HepG2 (cell line): ENCODE results near the gene MKS1. TPM values are rescaled to one million over a fixed set of nuclear protein-coding genes. Genes with fewer than 3 reads are reported as not detected.

ENCODE experiments used
- AHR ChIP-seq: IDR thresholded peaks from 2 replicates; pipeline ENCODE4 v1.6.1; 2018; ENCODE audit warnings: missing genetic modification reagents, missing compliant biosample characterization
- BORCS8-MEF2B ChIP-seq: sonication (generic); formaldehyde crosslinking; IDR thresholded peaks from 2 replicates; pipeline ENCODE4 v1.8.0; 2022; ENCODE audit warnings: mild to moderate bottlenecking, missing genetic modification reagents
- CCAR2 ChIP-seq: fragments of 200-400 bp; formaldehyde crosslinking; optimal IDR thresholded peaks from 2 replicates; pipeline ENCODE3; 2018; ENCODE audit warnings: low read depth, mild to moderate bottlenecking, low read length, moderate library complexity
- E2F1 ChIP-seq: sonication (generic); formaldehyde crosslinking; IDR thresholded peaks from 2 replicates; pipeline ENCODE4 v1.5.0; 2020; ENCODE audit warnings: missing genetic modification reagents
- ERF ChIP-seq: IDR thresholded peaks from 2 replicates; pipeline ENCODE4 v1.6.1; 2018; ENCODE audit warnings: missing biosample characterization, missing genetic modification reagents
- GLI4 ChIP-seq: sonication (generic); formaldehyde crosslinking; IDR thresholded peaks from 2 replicates; pipeline ENCODE4 v1.5.1; 2020; ENCODE audit warnings: missing genetic modification reagents, mild to moderate bottlenecking, moderate library complexity, borderline replicate concordance
- KLF11 ChIP-seq: IDR thresholded peaks from 2 replicates; pipeline ENCODE4 v1.6.1; 2016; ENCODE audit warnings: missing compliant biosample characterization
- KLF16 ChIP-seq, 2 experiments: sonication (generic) in 1 of 2; formaldehyde crosslinking in 1 of 2; IDR thresholded peaks; 2 replicates each; pipeline versions ENCODE4 v1.6.1 to v1.8.0; 2016 to 2023; ENCODE audit warnings: missing genetic modification reagents in 2 of 2, missing compliant biosample characterization in 1 of 2
- NAIF1 ChIP-seq: sonication (generic); formaldehyde crosslinking; IDR thresholded peaks from 2 replicates; pipeline ENCODE4 v1.5.0; 2020; ENCODE audit warnings: mild to moderate bottlenecking, missing genetic modification reagents, borderline replicate concordance
- PITX1 ChIP-seq: sonication (generic); formaldehyde crosslinking; IDR thresholded peaks from 2 replicates; pipeline ENCODE4 v1.5.1; 2020; ENCODE audit warnings: mild to moderate bottlenecking, missing genetic modification reagents
- RAD21 ChIP-seq: fragments of 450-650 bp; formaldehyde crosslinking; IDR thresholded peaks from 2 replicates; pipeline ENCODE4 v1.5.0; 2020; ENCODE audit warnings: mild to moderate bottlenecking
- SAP130 ChIP-seq: IDR thresholded peaks from 2 replicates; pipeline ENCODE4 v1.6.1; 2016; ENCODE audit warnings: low read depth
- SMC3 ChIP-seq: IDR thresholded peaks from 2 replicates; pipeline ENCODE4 v1.6.1; 2011; ENCODE audit warnings: low read length, improper control_type of control experiment
- SNAPC2 ChIP-seq: sonication (generic); formaldehyde crosslinking; IDR thresholded peaks from 2 replicates; pipeline ENCODE4 v1.8.1; 2022; ENCODE audit warnings: mild to moderate bottlenecking, missing genetic modification reagents
- STAT5B ChIP-seq: sonication (generic); formaldehyde crosslinking; IDR thresholded peaks from 2 replicates; pipeline ENCODE4 v1.4.0; 2020; ENCODE audit warnings: missing genetic modification reagents
- TAF15 ChIP-seq: fragments of 200-400 bp; formaldehyde crosslinking; IDR thresholded peaks from one replicate; pipeline ENCODE4 v1.6.1; 2018; ENCODE audit warnings: mild to moderate bottlenecking, low read depth, low read length; ENCODE audit not compliant: poor library complexity, severe bottlenecking
- TEAD3 ChIP-seq: optimal IDR thresholded peaks from 2 replicates; pipeline ENCODE3; 2016; ENCODE audit warnings: borderline replicate concordance
- ZFY ChIP-seq: sonication (generic); formaldehyde crosslinking; IDR thresholded peaks from 2 replicates; pipeline ENCODE4 v1.4.0; 2020; ENCODE audit warnings: missing genetic modification reagents
- ZNF124 ChIP-seq: sonication (generic); formaldehyde crosslinking; IDR thresholded peaks from 2 replicates; pipeline ENCODE4 v1.4.0; 2020; ENCODE audit warnings: missing genetic modification reagents
- ZNF547 ChIP-seq: sonication (generic); formaldehyde crosslinking; IDR thresholded peaks from 2 replicates; pipeline ENCODE4 v1.5.1; 2020; ENCODE audit warnings: mild to moderate bottlenecking, missing genetic modification reagents
- ZNF552 ChIP-seq: sonication (generic); formaldehyde crosslinking; IDR thresholded peaks from 2 replicates; pipeline ENCODE4 v1.9.0; 2022; ENCODE audit warnings: missing genetic modification reagents, mild to moderate bottlenecking, borderline replicate concordance
- ZNF616 ChIP-seq: sonication (generic); formaldehyde crosslinking; IDR thresholded peaks from 2 replicates; pipeline ENCODE4 v1.5.0; 2020; ENCODE audit warnings: low read depth, mild to moderate bottlenecking, missing genetic modification reagents
- ZNF672 ChIP-seq: sonication (generic); formaldehyde crosslinking; IDR thresholded peaks from 2 replicates; pipeline ENCODE4 v1.8.1; 2022; ENCODE audit warnings: missing genetic modification reagents
- ZNF772 ChIP-seq: sonication (generic); formaldehyde crosslinking; IDR thresholded peaks from 2 replicates; pipeline ENCODE4 v1.5.0; 2020; ENCODE audit warnings: mild to moderate bottlenecking, missing genetic modification reagents
- ZNF891 ChIP-seq: sonication (generic); formaldehyde crosslinking; IDR thresholded peaks from 2 replicates; pipeline ENCODE4 v1.5.0; 2020; ENCODE audit warnings: mild to moderate bottlenecking, missing genetic modification reagents
- polyA plus RNA-seq, 8 experiments: library from polyadenylated mRNA; depleted of rRNA in 3 of 8; stranded (reverse) in 7 of 8; unstranded in 1 of 8; fragments of >200 nt; fragmentation: Illumina TruSeq in 4 of 8; extraction: Trizol in 4 of 8; gene quantifications; 2 replicates each; pipeline versions ENCODE4 v1.2.1 to v1.2.3, GENCODE V29; 2011 to 2016; ENCODE audit warnings: low read depth in 4 of 8, missing spikeins in 1 of 8, mixed read lengths in 1 of 8; ENCODE audit not compliant: insufficient read depth in 1 of 8
- total RNA-seq, 5 experiments: library from RNA; depleted of rRNA; stranded (reverse); fragments of >200 nt; fragmentation: Illumina TruSeq; extraction: Trizol; gene quantifications; 2 replicates each; pipeline ENCODE4 v1.2.3, GENCODE V29; 2016; ENCODE audit warnings: low read depth in 1 of 5
- TF ChIP-seq, protein P1 (sequence below): IDR thresholded peaks from 2 replicates; pipeline ENCODE4 v1.4.0; 2020; ENCODE audit warnings: mild to moderate bottlenecking, missing genetic modification reagents
- TF ChIP-seq, protein P2 (sequence below): sonication (generic); formaldehyde crosslinking; IDR thresholded peaks from 2 replicates; pipeline ENCODE4 v1.9.0; 2022; ENCODE audit warnings: missing genetic modification reagents, mild to moderate bottlenecking, borderline replicate concordance

The MKS1 gene
- total and polyA plus RNA-seq, 2 of the 13 experiments (the other 11 are each of a cell fraction or from before 2014, with no cell fraction given), result 16.1 to 26.3 TPM

GRCh38 chr17:58200024-58200633, 18.9 kb downstream of the MKS1 start (continued):
- no peak for TF ChIP-seq GLI4 (CRISPR knock-in tag)
- no peak for TF ChIP-seq ZNF772 (CRISPR knock-in tag)
- no peak for TF ChIP-seq ZNF124
- TF ChIP-seq ZNF616, result no peak
- TF ChIP-seq KLF16 (CRISPR knock-in tag; IDR thresholded peaks at IDR 0.05), result no peak
- TF ChIP-seq PITX1 (CRISPR knock-in tag), result no peak
- TF ChIP-seq ERF (CRISPR knock-in tag), result no peak
- no peak for TF ChIP-seq NAIF1 (CRISPR knock-in tag)
- no peak for TF ChIP-seq ZFY (CRISPR knock-in tag)
- TF ChIP-seq ZNF552 (CRISPR knock-in tag), result no peak
- no peak for TF ChIP-seq ZNF547 (CRISPR knock-in tag)
- no peak for TF ChIP-seq SNAPC2 (CRISPR knock-in tag)
- no peak for TF ChIP-seq TAF15
- TF ChIP-seq SAP130 (CRISPR knock-in tag), result no peak
- TF ChIP-seq RAD21, result peak; percentile 45; the same call in 1 of the 2 replicates
- TF ChIP-seq SMC3, result peak; percentile 39; the same call in 1 of the 2 replicates
- TF ChIP-seq CCAR2, result no peak
- no peak for TF ChIP-seq AHR (CRISPR knock-in tag)
- no peak for TF ChIP-seq E2F1 (CRISPR knock-in tag)
- no peak for TF ChIP-seq STAT5B
- TF ChIP-seq ZNF891 (CRISPR knock-in tag), result no peak
- TF ChIP-seq ZNF672 (CRISPR knock-in tag), result no peak
- TF ChIP-seq, protein P1, sequence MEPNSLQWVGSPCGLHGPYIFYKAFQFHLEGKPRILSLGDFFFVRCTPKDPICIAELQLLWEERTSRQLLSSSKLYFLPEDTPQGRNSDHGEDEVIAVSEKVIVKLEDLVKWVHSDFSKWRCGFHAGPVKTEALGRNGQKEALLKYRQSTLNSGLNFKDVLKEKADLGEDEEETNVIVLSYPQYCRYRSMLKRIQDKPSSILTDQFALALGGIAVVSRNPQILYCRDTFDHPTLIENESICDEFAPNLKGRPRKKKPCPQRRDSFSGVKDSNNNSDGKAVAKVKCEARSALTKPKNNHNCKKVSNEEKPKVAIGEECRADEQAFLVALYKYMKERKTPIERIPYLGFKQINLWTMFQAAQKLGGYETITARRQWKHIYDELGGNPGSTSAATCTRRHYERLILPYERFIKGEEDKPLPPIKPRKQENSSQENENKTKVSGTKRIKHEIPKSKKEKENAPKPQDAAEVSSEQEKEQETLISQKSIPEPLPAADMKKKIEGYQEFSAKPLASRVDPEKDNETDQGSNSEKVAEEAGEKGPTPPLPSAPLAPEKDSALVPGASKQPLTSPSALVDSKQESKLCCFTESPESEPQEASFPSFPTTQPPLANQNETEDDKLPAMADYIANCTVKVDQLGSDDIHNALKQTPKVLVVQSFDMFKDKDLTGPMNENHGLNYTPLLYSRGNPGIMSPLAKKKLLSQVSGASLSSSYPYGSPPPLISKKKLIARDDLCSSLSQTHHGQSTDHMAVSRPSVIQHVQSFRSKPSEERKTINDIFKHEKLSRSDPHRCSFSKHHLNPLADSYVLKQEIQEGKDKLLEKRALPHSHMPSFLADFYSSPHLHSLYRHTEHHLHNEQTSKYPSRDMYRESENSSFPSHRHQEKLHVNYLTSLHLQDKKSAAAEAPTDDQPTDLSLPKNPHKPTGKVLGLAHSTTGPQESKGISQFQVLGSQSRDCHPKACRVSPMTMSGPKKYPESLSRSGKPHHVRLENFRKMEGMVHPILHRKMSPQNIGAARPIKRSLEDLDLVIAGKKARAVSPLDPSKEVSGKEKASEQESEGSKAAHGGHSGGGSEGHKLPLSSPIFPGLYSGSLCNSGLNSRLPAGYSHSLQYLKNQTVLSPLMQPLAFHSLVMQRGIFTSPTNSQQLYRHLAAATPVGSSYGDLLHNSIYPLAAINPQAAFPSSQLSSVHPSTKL (CRISPR knock-in tag), result no peak
- no peak for TF ChIP-seq KLF11 (CRISPR knock-in tag)
- TF ChIP-seq, protein P2, sequence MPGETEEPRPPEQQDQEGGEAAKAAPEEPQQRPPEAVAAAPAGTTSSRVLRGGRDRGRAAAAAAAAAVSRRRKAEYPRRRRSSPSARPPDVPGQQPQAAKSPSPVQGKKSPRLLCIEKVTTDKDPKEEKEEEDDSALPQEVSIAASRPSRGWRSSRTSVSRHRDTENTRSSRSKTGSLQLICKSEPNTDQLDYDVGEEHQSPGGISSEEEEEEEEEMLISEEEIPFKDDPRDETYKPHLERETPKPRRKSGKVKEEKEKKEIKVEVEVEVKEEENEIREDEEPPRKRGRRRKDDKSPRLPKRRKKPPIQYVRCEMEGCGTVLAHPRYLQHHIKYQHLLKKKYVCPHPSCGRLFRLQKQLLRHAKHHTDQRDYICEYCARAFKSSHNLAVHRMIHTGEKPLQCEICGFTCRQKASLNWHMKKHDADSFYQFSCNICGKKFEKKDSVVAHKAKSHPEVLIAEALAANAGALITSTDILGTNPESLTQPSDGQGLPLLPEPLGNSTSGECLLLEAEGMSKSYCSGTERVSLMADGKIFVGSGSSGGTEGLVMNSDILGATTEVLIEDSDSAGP (CRISPR knock-in tag), result peak; percentile 19; the same call in 1 of the 2 replicates
- no peak for TF ChIP-seq BORCS8-MEF2B (CRISPR knock-in tag)
- peak; percentile 60 for TF ChIP-seq TEAD3
